Retinal pigment epithelial cell (primary cell): Measurements from ENCODE around the gene PHACTR4.
"Not testable (repeated sequence)": the region's sequence is repeated elsewhere in the genome, so short reads cannot be mapped to it uniquely, and the experiment has no call there.

Experiments
- DNase-seq: peaks from one replicate; pipeline ENCODE4 v3.0.0-alpha.2; 2010; ENCODE audit warnings: low read depth
- H3K4me3 ChIP-seq: 2 replicates; pipeline ENCODE4 v1.5.1; 2011; ENCODE audit warnings: mild to moderate bottlenecking, low read length, control low read depth, moderate library complexity
- TF ChIP-seq, protein P1 (sequence below): conservative IDR thresholded peaks from 2 replicates; pipeline ENCODE4 v1.5.1; 2011; ENCODE audit warnings: low read depth, low read length, control low read depth, inconsistent platforms

PHACTR4 gene

GRCh38 chr1:28437264-28437923 is 67.9 kb downstream of the PHACTR4 start:
- H3K4me3 ChIP-seq = no peak overlapping the region
- TF ChIP-seq, protein P1, sequence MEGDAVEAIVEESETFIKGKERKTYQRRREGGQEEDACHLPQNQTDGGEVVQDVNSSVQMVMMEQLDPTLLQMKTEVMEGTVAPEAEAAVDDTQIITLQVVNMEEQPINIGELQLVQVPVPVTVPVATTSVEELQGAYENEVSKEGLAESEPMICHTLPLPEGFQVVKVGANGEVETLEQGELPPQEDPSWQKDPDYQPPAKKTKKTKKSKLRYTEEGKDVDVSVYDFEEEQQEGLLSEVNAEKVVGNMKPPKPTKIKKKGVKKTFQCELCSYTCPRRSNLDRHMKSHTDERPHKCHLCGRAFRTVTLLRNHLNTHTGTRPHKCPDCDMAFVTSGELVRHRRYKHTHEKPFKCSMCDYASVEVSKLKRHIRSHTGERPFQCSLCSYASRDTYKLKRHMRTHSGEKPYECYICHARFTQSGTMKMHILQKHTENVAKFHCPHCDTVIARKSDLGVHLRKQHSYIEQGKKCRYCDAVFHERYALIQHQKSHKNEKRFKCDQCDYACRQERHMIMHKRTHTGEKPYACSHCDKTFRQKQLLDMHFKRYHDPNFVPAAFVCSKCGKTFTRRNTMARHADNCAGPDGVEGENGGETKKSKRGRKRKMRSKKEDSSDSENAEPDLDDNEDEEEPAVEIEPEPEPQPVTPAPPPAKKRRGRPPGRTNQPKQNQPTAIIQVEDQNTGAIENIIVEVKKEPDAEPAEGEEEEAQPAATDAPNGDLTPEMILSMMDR = no peak
- DNase-seq = peak; percentile 77

DNA sequence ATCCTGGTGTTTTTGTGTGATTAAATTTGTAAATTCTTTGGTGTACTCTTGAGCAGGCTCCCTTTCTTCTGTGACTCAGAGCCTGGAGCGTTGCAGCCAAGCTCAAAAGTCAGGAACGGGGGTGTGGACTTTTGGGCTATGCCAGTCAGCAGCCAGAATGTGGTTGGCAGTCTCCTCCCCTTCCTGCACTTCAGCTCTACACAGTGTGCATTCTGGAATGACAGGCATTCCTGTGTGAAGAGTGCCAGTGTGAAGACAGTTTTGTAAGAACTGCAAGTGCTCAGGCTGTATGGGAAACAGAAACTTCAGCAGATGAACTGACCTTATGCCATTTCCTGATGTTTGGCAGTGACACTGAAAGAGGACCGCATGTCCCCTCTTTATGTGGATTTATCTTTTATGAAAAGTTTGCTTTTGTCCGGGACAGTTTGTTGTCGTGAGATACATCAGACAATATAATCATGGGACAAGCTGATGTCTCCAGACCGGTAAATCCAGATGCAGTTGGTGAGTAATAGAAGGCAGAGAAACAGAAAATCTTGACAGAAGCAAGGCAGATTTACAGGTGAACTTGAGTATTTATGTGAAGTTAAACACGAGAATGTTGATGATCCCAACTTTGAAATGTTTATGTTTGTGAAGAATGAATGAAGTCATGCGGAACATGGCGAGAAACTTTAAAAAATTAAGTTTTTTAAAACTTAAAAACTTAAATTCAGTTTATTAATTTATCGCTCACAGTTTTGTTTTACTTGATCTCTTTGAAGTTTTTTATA is 68.6 kb downstream of the PHACTR4 start:
- DNase-seq = peak; percentile 93
- TF ChIP-seq, protein P1 = no peak
- H3K4me3 ChIP-seq = peak overlapping the region; percentile 52

- TF ChIP-seq, protein P1 = no peak
- peak overlapping the region; percentile 52 for H3K4me3 ChIP-seq
- DNase-seq = no peak
Observed at GRCh38 chr1:28439320-28439719, 69.8 kb downstream of the PHACTR4 start.

GRCh38 chr1:28441674-28442073 is 72.1 kb downstream of the PHACTR4 start:
- no peak overlapping the region for H3K4me3 ChIP-seq
- no peak for DNase-seq
- TF ChIP-seq, protein P1 = no peak

DNA sequence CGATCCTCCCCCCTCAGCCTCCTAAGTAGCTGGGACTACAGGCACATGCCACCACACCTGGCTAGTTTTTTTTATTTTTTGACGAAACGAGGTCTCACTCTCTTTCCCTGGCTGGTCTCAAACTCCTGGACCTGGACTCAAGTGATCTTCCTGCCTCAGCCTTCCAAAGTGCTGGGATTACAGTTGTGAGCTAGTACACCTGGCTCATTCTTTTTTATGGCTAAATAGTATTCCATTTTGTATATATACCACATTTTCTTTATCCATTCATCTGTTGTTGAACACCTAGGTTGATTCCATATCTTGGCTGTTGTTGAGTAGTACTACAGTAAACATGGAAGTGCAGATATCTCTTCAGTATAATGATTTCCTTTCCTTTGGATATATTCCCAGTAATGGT is 74.0 kb downstream of the PHACTR4 start:
- TF ChIP-seq, protein P1 = no peak
- H3K4me3 ChIP-seq = no peak overlapping the region
- DNase-seq = no peak

DNA sequence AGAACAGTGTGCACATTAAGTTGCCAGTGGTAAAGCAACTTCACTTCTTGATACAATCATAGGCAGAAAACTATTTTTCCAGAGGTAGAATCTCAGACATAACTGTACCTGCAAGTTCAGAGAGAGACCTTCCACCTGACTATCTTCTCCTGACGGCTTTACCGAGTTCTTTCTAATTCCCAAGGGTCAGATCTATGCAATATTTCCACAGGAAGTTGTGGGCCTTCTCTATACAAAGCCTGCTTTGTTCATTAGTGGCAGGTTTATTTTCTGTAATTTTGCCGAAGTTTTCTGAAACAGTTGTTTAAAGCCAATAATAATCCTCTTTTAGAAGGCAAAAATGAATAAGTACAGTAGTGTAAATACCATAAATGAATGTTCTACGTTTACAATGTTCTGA is 78.1 kb downstream of the PHACTR4 start:
- TF ChIP-seq, protein P1 = no peak
- H3K4me3 ChIP-seq = no peak overlapping the region
- DNase-seq = no peak

DNA sequence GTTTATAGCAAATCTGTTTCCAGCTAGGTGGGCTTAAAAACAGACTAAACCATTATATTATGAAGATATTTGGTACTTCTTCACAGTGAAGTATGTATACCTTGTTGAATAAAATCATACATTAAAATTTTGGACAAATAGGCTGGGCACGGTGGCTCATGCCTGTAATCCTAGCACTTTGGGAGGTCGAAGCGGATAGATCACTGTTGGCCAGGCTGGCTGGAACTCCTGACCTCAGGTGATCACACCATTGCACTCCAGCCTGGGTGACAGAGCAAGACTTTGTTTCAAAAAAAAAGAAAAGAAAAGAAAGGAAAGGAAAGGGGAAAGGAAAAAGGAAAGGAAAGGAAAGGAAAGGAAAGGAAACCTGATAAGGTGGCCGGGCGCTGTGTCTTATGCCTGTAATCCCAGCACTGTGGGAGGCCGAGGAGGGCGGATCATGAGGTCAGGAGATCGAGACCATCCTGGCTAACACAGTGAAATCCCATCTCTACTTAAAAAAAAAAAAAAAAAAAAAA is 78.6 kb downstream of the PHACTR4 start:
- not testable (repeated sequence) for H3K4me3 ChIP-seq, DNase-seq
